MM.1S (cell line): Measurements from ENCODE around the gene TRIM25.

Source experiments
- EZH2 ChIP-seq: fragments of 300-600 bp; sonication (generic); optimal IDR thresholded peaks from 2 replicates; pipeline ENCODE3; 2017; ENCODE audit warnings: low read depth, mild to moderate bottlenecking, antibody characterized with exemption, low read length, mixed read lengths
- EZH2phosphoT487 ChIP-seq: fragments of 300-600 bp; sonication (generic); IDR thresholded peaks from 2 replicates; pipeline ENCODE4 v1.6.1; 2018; ENCODE audit warnings: antibody characterized with exemption, low read length
- TF ChIP-seq, protein P1 (sequence below): fragments of 300-600 bp; sonication (generic); IDR thresholded peaks from 2 replicates; pipeline ENCODE4 v1.5.1; 2016; ENCODE audit warnings: antibody characterized with exemption, low read length, mixed read lengths

- TF ChIP-seq, protein P1, sequence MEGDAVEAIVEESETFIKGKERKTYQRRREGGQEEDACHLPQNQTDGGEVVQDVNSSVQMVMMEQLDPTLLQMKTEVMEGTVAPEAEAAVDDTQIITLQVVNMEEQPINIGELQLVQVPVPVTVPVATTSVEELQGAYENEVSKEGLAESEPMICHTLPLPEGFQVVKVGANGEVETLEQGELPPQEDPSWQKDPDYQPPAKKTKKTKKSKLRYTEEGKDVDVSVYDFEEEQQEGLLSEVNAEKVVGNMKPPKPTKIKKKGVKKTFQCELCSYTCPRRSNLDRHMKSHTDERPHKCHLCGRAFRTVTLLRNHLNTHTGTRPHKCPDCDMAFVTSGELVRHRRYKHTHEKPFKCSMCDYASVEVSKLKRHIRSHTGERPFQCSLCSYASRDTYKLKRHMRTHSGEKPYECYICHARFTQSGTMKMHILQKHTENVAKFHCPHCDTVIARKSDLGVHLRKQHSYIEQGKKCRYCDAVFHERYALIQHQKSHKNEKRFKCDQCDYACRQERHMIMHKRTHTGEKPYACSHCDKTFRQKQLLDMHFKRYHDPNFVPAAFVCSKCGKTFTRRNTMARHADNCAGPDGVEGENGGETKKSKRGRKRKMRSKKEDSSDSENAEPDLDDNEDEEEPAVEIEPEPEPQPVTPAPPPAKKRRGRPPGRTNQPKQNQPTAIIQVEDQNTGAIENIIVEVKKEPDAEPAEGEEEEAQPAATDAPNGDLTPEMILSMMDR = no peak
- TF ChIP-seq EZH2 (no peak), EZH2phosphoT487 (no peak)
Observed at GRCh38 chr17:56842577-56842976, 71.3 kb downstream of the TRIM25 start.
